Stimulated activated CD8-positive, alpha-beta memory T cell treated with anti-CD3 and anti-CD28 coated beads, Interleukin-2, amount 100 ng/mL, for 48 hours (primary cell): ENCODE measurements around the gene FTL.

Experiments used
- DNase-seq, 2 donors: peaks; one replicate each; pipeline ENCODE4 v3.0.0-alpha.2; 2020; ENCODE audit warnings: low read depth in 2 of 2

The FTL gene

GRCh38 chr19:48945817-48946216, 19.3 kb upstream of the FTL start:
- no peak for DNase-seq

DNA sequence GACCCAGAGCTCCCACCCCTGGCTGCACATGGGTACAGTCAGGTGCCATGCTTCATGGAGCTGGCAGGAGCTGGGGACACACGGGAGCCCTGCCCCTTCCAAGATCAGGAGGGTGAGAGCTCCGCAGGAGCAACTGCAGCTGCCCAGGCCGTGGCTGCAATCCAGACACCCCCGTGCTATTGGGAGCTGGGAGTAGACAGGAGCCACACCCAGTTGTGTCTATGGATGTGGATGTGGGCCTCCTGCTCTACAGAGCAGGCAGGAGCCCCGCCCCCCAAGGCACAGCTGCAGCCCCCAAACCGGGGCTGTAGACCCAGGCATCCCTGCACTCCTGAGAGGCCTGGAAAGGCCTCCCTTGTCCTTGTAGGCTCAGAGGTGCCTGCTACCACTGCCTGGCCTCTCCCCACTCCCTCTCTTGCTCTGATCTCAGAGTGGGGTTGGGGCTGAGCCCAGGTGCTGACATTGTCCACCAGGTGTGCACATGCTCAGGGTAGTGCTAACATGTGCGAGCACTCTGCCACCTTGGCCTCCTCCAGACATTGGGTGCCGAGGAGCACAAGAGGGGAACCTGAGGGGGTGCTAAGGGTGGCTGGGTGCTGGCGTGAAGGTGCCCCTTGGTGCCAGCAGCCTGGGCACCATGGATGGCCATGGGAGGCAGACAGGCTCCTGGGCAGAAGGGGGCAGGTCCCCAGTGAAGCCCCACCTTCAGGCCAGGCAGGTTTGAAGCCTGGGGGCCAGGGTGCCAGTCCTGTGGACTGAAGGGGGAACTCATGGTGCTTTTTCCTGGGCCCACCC, 18.4 kb upstream of the FTL start:
- DNase-seq: no peak

GRCh38 chr19:48947258-48947542, 17.9 kb upstream of the FTL start:
- DNase-seq: no peak

DNA sequence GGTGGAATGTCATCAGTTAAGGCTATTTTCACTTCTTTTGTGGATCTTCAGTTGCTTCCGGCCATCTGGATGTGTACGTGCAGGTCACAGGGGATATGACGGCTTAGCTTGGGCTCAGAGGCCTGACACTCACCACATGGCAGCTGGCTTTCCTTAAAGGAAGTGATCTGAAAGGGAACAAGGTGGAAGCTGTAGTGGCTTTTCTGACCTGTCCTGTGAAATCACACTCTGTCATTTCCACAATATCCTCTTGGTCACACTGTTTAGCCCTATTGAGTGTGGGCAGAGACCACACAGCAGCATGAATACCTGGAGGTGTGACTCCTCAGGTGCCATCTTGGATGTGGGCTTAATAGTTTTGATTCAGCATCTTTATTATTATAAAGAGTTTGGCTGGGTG, 14.9 kb upstream of the FTL start:
- no peak for DNase-seq

DNA sequence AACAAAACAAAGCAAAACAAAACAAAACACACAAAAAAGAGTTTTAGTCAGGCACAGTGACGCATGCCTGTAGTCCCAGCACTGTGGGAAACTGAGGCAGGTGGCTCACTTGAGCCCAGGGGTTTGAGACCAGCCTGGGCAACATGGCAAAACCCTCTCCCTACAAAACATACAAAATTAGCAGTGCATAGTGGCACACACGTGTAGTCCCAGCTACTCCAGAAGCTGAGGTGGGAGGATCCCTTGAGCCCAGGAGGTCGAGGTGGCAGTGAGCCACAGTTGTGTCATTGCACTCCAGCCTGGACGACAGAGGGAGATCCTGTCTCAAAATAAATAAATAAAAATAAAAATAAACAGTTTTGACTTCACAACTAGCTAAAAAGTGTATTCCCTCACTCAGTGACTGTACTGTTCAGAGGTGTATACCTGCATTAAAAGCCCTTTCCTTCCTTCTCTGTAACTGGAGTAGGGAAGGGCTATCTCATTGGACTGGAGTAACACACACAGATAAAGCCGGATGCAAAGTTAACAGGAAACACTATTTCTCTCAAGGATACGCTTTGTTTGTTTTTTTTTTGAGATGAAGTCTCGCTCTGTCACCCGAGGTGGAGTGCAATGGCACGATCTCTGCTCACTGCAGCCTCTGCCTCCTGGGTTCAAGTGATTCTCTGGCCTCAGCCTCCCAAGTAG, 14.1 kb upstream of the FTL start:
- no peak for DNase-seq

- no peak for DNase-seq
Measured at GRCh38 chr19:48953141-48953540, 12.0 kb upstream of the FTL start.

DNA sequence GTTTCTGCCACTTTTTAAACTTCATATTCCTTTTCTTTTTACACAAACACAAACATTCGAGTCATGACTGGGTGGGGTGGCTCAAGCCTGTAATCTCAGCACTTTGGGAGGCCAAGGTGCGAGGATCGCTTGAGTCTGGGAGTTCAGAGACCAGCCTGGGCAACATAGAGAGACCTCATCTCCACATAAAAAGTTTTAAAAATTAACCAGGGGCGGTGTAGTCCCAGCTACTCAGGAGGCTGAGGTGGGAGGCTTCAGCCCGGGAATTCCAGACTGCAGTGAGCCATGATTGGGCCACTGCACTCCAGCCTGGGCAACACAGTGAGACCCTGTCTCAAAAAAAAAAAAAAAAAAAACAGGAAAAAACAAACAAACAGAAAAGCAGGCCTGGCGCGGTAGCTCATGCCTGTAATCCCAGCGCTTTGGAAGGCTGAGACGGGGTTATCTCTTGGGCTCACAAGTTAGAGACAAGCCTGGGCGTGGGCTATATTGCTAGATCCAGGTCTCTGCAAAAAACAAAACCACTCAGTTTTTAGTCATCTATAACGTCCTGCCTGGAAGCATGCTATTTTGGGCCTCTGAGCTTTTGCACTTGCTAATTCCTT, 11.0 kb upstream of the FTL start:
- DNase-seq: no peak

DNA sequence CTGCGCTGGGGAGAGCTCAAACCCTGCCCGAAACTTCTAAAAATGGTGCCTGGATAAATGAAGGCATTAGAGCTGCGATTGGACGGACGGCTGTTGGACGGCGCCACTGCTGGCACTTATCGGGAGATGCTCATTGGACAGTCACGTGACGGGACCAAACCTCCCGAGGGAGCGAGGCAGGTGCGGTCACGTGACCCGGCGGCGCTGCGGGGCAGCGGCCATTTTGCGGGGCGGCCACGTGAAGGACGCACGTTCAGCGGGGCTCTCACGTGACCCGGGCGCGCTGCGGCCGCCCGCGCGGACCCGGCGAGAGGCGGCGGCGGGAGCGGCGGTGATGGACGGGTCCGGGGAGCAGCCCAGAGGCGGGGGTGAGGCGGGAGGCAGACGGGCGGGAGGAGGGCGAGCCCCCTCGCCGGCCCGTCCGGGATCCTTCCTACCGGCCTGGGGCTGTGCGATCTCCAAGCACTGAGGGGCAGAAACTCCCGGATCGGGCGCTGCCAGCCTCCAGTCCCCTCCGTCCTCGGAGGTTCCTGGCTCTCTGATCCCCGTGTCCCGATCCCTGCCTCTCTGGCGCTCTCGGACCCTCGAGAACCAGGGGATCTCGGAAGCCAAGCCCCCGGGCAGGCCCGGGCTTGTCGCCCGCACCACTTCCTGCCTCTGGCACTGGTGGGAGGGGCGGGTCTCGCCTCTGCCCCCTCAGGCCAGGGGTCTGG, 10.4 kb upstream of the FTL start, which contains the start of gene BAX:
Gene BAX (plus strand): TSS at position 281 of the 713 bp plus-strand sequence. CDS start 54 bp downstream, at position 335.
- DNase-seq: peak; percentile 95 to 97

DNA sequence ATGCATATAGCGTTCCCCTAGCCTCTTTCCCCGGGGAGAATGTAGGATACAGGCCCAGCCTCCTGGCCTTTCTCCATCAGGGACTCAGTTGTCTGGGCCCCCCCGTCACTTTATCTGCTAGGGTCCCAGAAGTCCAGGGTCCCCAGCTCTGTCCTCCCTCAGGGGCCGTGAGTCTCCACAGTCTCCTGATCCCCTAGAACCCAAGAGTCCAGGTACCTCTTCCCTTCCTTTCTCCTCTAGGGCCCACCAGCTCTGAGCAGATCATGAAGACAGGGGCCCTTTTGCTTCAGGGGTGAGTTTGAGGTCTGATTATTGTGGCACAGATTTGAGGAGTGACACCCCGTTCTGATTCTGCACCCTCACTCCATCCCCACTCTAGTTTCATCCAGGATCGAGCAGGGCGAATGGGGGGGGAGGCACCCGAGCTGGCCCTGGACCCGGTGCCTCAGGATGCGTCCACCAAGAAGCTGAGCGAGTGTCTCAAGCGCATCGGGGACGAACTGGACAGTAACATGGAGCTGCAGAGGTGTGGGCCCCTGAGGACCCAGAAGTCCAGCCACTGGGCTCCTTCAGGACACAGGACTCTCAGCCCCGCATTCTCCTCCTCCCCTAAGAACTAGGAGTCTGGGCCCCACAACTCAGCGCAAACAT, 9.7 kb upstream of the FTL start:
- DNase-seq: no peak

DNA sequence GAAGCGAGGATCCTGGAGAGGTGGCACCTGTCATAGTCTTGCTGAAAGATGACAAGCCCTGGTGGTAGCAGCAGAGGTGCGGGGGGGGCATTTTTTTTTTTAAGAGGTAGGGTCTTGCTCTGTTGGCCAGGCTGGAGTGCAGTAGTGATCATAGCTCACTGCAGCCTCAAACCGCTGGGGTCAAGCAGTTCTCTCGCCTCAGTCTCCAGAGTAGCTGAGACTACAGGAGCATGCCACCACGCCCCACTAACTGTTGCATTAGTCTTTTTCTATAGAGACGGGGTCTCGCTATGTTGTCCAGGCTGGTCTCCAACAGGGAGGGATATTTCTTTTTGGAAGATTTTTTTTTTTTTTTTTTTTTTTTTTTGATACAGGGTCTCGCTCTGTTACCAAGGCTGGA, 7.1 kb upstream of the FTL start:
- no peak for DNase-seq

GRCh38 chr19:48959341-48960239, 5.5 kb upstream of the FTL start:
- no peak for DNase-seq

GRCh38 chr19:48961051-48961649, 4.0 kb upstream of the FTL start:
- no peak for DNase-seq

GRCh38 chr19:48961673-48962028, 3.5 kb upstream of the FTL start:
- DNase-seq: no peak

DNA sequence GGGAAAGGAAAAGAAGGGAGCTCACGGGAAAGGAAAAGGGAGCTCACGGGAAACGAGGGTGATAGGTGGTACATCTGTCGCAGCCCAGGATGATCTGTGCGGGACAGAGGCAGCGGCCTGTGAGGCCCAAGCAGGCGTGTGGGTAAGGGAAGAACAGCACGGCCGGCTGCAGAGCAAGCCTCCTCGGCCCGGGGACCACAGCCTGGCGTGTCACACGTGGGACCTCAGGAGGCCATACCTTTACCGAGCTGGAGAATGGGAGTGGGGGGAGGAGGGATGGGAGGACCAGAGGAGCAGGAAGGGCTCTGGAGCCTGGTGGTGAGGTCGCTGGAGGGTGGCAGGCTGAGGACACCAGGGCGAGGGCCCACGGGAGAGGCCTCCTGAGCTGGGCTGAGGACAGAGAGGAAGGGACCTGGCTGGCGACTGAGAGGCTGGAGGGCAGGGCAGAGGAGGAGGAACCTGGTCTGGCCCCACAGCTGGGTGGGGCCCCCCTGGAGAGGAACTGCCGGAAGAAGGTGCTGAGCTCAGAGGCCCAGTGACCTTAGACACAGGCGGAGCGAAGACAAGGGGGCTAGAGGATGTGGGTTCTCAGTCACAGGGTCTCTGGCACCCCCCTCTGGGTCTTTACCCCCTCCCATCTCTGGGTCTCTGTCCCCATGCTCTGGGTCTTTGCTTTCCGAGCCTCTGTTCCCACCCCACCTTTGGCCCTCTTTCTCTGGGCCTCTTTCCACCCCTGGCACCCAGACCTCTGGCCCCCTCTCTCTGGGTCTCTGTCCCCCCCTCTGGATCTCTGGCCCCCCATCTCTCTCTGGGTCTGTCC, 2.9 kb upstream of the FTL start:
- DNase-seq: no peak

GRCh38 chr19:48962849-48963165, 2.3 kb upstream of the FTL start:
- DNase-seq: no peak

DNA sequence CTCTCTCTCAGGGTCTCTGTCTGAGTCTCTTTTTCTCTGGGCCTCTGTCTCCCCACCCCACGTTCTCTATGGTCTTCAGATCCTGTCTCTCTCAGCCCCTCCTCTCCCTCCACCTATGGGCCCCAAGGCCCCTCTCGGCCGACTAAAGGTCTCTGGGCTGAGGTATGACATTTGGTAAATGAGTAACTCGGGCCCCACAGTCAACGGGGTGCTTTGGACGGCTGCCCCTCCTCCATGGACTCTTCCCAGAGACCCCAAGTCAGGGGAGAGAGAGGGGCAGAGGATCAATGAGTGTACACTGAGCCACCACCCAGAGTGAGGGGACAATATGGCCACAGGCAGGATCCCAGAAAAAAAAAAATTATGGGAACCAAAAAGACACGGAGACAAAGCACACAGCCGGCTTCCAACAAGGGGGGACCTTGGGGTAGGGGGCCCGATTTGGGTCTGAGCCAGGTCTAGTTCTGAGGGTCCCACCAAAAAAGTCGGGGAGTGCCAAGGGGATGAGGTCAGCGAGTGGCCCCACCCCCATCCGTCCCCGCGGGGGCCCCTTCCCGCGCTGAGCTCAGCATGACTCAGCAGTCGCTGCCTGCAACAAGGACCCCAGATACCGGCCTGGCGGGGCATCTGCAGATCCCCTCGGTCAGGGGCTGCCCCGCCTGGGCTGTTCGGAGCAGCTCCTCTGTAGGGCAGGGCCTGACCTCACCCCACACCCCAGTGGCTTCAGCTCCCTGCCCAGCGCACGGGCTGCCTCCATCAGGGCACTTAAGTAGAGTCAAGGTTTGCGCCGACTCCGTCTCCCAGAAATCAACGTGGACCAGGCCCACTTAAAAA, 1.5 kb upstream of the FTL start:
- DNase-seq: peak; percentile 77

DNA sequence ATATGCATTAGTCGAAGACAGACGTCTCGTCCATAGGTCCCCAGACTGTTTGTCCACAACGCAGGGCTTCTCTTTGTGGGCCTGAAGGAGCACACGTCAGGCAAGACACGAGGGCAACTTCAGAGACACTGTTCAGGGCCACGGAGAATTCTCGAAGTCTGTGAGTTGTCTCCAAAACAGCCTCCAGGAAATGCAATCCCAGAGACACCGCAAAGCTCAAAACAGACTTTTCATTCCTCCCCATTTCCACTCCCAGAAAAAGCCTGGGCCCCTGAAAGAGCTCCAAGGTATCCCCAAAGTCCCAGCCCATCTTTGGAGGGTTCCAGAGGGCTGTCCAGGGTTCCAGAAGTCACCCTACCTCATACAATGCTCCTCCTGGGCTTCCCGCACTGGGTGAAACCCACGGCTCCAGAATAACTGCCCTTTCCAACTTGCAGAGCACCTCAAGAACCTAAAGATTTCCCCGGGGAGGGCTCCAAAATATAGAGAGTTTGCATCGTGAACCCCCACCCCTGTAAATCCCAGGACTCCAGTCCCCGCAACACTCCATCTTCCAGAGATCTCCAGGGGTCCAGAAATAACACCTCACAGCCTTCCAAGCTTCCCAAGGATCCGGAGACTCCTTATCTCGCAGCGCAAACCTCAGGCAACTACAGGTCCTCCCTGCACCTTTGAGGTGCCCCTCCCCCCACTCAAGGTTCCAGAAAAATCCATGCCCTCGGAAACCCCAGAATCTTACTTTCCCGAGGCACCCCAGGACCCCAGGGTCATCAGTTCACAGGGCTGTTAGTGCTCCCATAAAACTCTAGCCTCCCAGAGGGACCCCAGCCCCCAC, 687 bp upstream of the FTL start:
- no peak for DNase-seq
